ENCODE data around the gene LHB. TPM values are rescaled to one million over a fixed set of nuclear protein-coding genes. Genes with fewer than 3 reads are reported as not detected.

The LHB gene
- total and polyA plus RNA-seq, 2 donors (not counting 1 experiment from before 2014, with no cell fraction given) = 1.1 to 4.7 TPM

DNA sequence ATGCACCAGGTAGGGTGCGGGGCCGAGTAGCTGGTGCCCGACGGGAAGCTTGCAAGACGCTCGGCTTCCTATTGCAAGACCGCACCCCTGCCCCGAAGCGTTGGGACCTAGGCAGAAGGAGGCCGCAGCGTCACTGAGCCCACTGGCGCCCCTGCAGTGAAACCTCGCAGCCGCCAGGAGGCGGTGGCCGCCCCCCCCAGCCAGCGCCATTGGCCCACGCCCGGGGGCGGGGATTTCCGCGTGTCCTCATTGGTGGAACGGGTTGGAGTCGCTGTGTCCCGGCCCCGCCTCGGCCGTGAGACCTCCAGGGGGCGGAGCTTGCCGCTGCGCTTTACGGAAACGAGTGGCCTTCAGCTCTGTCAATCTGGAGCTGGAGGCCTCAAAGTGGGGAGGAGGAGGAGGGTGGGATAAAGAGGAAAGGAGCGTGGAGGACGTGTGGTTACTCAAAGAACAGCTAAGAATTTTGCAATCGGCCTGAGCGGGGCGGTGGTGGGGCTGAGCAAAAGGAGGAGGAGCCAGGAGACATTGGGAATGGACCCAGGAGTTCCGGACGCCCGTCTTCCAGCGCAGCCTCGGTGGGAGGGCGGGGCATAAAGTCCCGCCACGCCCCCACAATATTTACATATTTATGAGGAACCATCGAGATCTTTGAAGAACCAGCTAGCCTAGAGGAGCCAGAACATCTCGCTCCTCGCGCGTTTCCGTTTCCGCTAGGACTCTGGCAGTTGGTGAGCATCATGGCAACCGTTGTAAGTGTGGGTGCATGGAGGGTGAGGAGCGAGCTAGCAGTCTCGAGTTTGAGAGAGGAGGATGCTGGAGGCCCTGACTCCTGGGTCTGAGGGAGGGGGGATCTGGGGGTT is 23.5 kb downstream of the LHB start, which contains the start of the genes GYS1 and RUVBL2:
Gene GYS1 (minus strand): TSS at position 135 of the 860 bp plus-strand sequence. CDS start 197 bp downstream, outside the sequence.
Gene RUVBL2 (plus strand): TSS at position 713 of the 860 bp plus-strand sequence. CDS start 25 bp downstream, at position 738.
- under 1% methylated on average over 48 of the region's 56 CpGs for WGBS (ENCODE audit: insufficient coverage)
- intact Hi-C loops (cut with micrococcal nuclease) = loop anchor here (1.0 to 10.0 kb wide), 9 partner anchors 15 to 215 kb away; partner anchors contain the start of genes C19orf73, FTL, LIN7B and NUCB1
- Mint-ChIP-seq H3K9me3 (ENCODE audit: insufficient read depth) (no peaks in the 10 kb centered on the region), H3K4me1 (peaks cover 34% of the 10 kb centered on the region), H3K27me3 (no peaks in the 10 kb centered on the region), H3K27ac (peak within 1 kb of the TSS; percentile 92), H3K4me3 (peak within 1 kb of the TSS; percentile 94)
- POLR2A ChIA-PET = interaction anchor here (0.6 to 1.4 kb wide), 16 partner anchors 10 to 1250 kb away, joined by 3 to 17 read pairs (median 5); partner anchors contain the start of genes BAX, CA11, FTL and HSD17B14
- peak within 1 kb of the TSS; percentile 77 to 89 for H3K27ac ChIP-seq (ENCODE audit: low read length in 2 of 2)
- no peaks in the 10 kb centered on the region for H3K27me3 ChIP-seq (replicated peaks in 1 of 4; ENCODE audit: control extremely low read depth in 1 of 4, control insufficient read depth in 3 of 4, insufficient read depth in 4 of 4, low read length in 3 of 4)
- peak within 1 kb of the TSS; percentile 99 for H3K4me2 ChIP-seq (replicated peaks; ENCODE audit: low read depth, low read length, poor library complexity, severe bottlenecking)
- H4K20me1 ChIP-seq (ENCODE audit: control insufficient read depth, insufficient read depth, low read length, poor library complexity, severe bottlenecking) = peaks cover 15% of the 10 kb centered on the region
- peaks cover 0 to 6% of the 10 kb centered on the region in 2 experiments for H3K36me3 ChIP-seq (replicated peaks in 1 of 2; ENCODE audit: control extremely low read depth in 1 of 2, control insufficient read depth in 1 of 2, extremely low read depth in 1 of 2, insufficient read depth in 2 of 2, low read length in 1 of 2)
- CTCF ChIA-PET = interaction anchor here (0.5 to 3.4 kb wide), 37 partner anchors 8 to 573 kb away, joined by 3 to 17 read pairs (median 4); partner anchors contain the start of genes DHDH, FTL, HSD17B14 and LIN7B
- H3K9ac ChIP-seq (ENCODE audit: low read length) = peak within 1 kb of the TSS; percentile 94
- peaks cover 15 to 27% of the 10 kb centered on the region in 2 donors for H3K4me1 ChIP-seq (ENCODE audit: control insufficient read depth in 2 of 2, insufficient read depth in 2 of 2, low read length in 2 of 2)
- peak within 1 kb of the TSS; percentile 94 for H2AFZ ChIP-seq (ENCODE audit: insufficient read depth, low read depth, low read length, poor library complexity, severe bottlenecking)
- DNase-seq (peak; percentile 100), ATAC-seq (ENCODE audit: low read depth) (peak; percentile 91)
- H3K79me2 ChIP-seq (ENCODE audit: control insufficient read depth, insufficient read depth, low read length) = peaks cover 69% of the 10 kb centered on the region
- H3K9me3 ChIP-seq (ENCODE audit: control extremely low read depth in 1 of 3, control insufficient read depth in 2 of 3, insufficient read depth in 1 of 3, low read length in 2 of 3) = no peaks in the 10 kb centered on the region
- H3K4me3 ChIP-seq (ENCODE audit: control extremely low read depth in 1 of 5, extremely low read depth in 1 of 5, insufficient read depth in 1 of 5, low read depth in 2 of 5, low read length in 4 of 5) = peak within 1 kb of the TSS; percentile 61 to 94 (median 79)
- no peak for TF ChIP-seq EZH2 (IDR thresholded peaks at IDR 0.05; ENCODE audit: borderline replicate concordance, insufficient read depth, low read depth, low read length, poor library complexity, severe bottlenecking)
- TF ChIP-seq, protein P1, sequence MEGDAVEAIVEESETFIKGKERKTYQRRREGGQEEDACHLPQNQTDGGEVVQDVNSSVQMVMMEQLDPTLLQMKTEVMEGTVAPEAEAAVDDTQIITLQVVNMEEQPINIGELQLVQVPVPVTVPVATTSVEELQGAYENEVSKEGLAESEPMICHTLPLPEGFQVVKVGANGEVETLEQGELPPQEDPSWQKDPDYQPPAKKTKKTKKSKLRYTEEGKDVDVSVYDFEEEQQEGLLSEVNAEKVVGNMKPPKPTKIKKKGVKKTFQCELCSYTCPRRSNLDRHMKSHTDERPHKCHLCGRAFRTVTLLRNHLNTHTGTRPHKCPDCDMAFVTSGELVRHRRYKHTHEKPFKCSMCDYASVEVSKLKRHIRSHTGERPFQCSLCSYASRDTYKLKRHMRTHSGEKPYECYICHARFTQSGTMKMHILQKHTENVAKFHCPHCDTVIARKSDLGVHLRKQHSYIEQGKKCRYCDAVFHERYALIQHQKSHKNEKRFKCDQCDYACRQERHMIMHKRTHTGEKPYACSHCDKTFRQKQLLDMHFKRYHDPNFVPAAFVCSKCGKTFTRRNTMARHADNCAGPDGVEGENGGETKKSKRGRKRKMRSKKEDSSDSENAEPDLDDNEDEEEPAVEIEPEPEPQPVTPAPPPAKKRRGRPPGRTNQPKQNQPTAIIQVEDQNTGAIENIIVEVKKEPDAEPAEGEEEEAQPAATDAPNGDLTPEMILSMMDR (IDR thresholded peaks at IDR 0.05) = peak; percentile 99

All from B cell (primary cell).